HepG2 (cell line): Measurements from ENCODE around the gene NDRG2. TPM values are rescaled to one million over a fixed set of nuclear protein-coding genes. Genes with fewer than 3 reads are reported as not detected.

Experiments
- ARNT2 ChIP-seq: sonication (generic); formaldehyde crosslinking; IDR thresholded peaks from 2 replicates; pipeline ENCODE4 v1.8.0; 2022; ENCODE audit warnings: mild to moderate bottlenecking, low read depth, missing genetic modification reagents, moderate library complexity
- BRD4 ChIP-seq: sonication (generic); formaldehyde crosslinking; IDR thresholded peaks from 2 replicates; pipeline ENCODE4 v1.4.0; 2020; ENCODE audit warnings: missing genetic modification reagents
- CREB1 ChIP-seq, 2 experiments: fragments of 450-650 bp in 1 of 2; IDR thresholded peaks; 2 replicates each; pipeline ENCODE4 v1.6.1; 2016 to 2017; ENCODE audit warnings: control low read depth in 1 of 2, mild to moderate bottlenecking in 1 of 2, missing compliant biosample characterization in 1 of 2, missing genetic modification characterization in 1 of 2
- DNMT3B ChIP-seq: conservative IDR thresholded peaks from 2 replicates; pipeline ENCODE4 v1.6.1; 2016; ENCODE audit warnings: missing biosample characterization, control low read depth
- ELF4 ChIP-seq: sonication (generic); formaldehyde crosslinking; IDR thresholded peaks from 2 replicates; pipeline ENCODE4 v1.5.0; 2020; ENCODE audit warnings: missing genetic modification reagents, mild to moderate bottlenecking, moderate library complexity, borderline replicate concordance
- ETV5 ChIP-seq: IDR thresholded peaks from 2 replicates; pipeline ENCODE4 v1.6.1; 2018; ENCODE audit warnings: missing biosample characterization, missing genetic modification reagents, inconsistent platforms, borderline replicate concordance
- KDM2A ChIP-seq: sonication (generic); formaldehyde crosslinking; IDR thresholded peaks from 2 replicates; pipeline ENCODE4 v1.4.0; 2020; ENCODE audit warnings: low read depth, missing genetic modification reagents, borderline replicate concordance
- KDM5B ChIP-seq: sonication (generic); formaldehyde crosslinking; IDR thresholded peaks from 2 replicates; pipeline ENCODE4 v1.4.0; 2020; ENCODE audit warnings: missing genetic modification reagents, mild to moderate bottlenecking, borderline replicate concordance
- MED8 ChIP-seq: sonication (generic); formaldehyde crosslinking; IDR thresholded peaks from 2 replicates; pipeline ENCODE4 v1.8.1; 2023; ENCODE audit warnings: mild to moderate bottlenecking, missing genetic modification reagents; ENCODE audit not compliant: insufficient replicate concordance
- RBFOX2 ChIP-seq: fragments of 200-400 bp; formaldehyde crosslinking; IDR thresholded peaks from 2 replicates; pipeline ENCODE4 v1.6.1; 2017; ENCODE audit warnings: low read depth, mild to moderate bottlenecking, low read length
- ZNF256 ChIP-seq: sonication (generic); formaldehyde crosslinking; conservative IDR thresholded peaks from 2 replicates; pipeline ENCODE4 v1.4.0; 2020; ENCODE audit warnings: missing genetic modification reagents
- ZNF329 ChIP-seq: sonication (generic); formaldehyde crosslinking; IDR thresholded peaks from 2 replicates; pipeline ENCODE4 v1.9.0; 2021; ENCODE audit warnings: low read depth, mild to moderate bottlenecking, missing genetic modification reagents
- ZNF746 ChIP-seq: sonication (generic); formaldehyde crosslinking; IDR thresholded peaks from 2 replicates; pipeline ENCODE4 v1.8.0; 2022; ENCODE audit warnings: mild to moderate bottlenecking, missing genetic modification reagents
- polyA plus RNA-seq, 8 experiments: library from polyadenylated mRNA; depleted of rRNA in 3 of 8; stranded (reverse) in 7 of 8; unstranded in 1 of 8; fragments of >200 nt; fragmentation: Illumina TruSeq in 4 of 8; extraction: Trizol in 4 of 8; gene quantifications; 2 replicates each; pipeline versions ENCODE4 v1.2.1 to v1.2.3, GENCODE V29; 2011 to 2016; ENCODE audit warnings: low read depth in 4 of 8, missing spikeins in 1 of 8, mixed read lengths in 1 of 8; ENCODE audit not compliant: insufficient read depth in 1 of 8
- total RNA-seq, 5 experiments: library from RNA; depleted of rRNA; stranded (reverse); fragments of >200 nt; fragmentation: Illumina TruSeq; extraction: Trizol; gene quantifications; 2 replicates each; pipeline ENCODE4 v1.2.3, GENCODE V29; 2016; ENCODE audit warnings: low read depth in 1 of 5
- TF ChIP-seq, protein P1 (sequence below): sonication (generic); formaldehyde crosslinking; IDR thresholded peaks from 2 replicates; pipeline ENCODE4 v1.5.0; 2020; ENCODE audit warnings: mild to moderate bottlenecking, missing genetic modification reagents
- TF ChIP-seq, protein P2 (sequence below): sonication (generic); formaldehyde crosslinking; IDR thresholded peaks from 2 replicates; pipeline ENCODE4 v1.5.0; 2020; ENCODE audit warnings: mild to moderate bottlenecking, missing genetic modification reagents, borderline replicate concordance
- TF ChIP-seq, protein P3 (sequence below): sonication (generic); formaldehyde crosslinking; IDR thresholded peaks from 2 replicates; pipeline ENCODE4 v1.4.0; 2020; ENCODE audit warnings: missing genetic modification reagents, borderline replicate concordance
- TF ChIP-seq, protein P4 (sequence below): sonication (generic); formaldehyde crosslinking; IDR thresholded peaks from 2 replicates; pipeline ENCODE4 v1.5.1; 2020; ENCODE audit warnings: missing genetic modification reagents, mild to moderate bottlenecking, borderline replicate concordance
- TF ChIP-seq, protein P5 (sequence below): sonication (generic); formaldehyde crosslinking; IDR thresholded peaks from 2 replicates; pipeline ENCODE4 v1.8.1; 2023; ENCODE audit warnings: missing genetic modification reagents, inconsistent platforms, borderline replicate concordance

Gene NDRG2
- total and polyA plus RNA-seq, 2 of the 13 experiments (the other 11 are each of a cell fraction or from before 2014, with no cell fraction given), result 27.2 to 189 TPM

DNA sequence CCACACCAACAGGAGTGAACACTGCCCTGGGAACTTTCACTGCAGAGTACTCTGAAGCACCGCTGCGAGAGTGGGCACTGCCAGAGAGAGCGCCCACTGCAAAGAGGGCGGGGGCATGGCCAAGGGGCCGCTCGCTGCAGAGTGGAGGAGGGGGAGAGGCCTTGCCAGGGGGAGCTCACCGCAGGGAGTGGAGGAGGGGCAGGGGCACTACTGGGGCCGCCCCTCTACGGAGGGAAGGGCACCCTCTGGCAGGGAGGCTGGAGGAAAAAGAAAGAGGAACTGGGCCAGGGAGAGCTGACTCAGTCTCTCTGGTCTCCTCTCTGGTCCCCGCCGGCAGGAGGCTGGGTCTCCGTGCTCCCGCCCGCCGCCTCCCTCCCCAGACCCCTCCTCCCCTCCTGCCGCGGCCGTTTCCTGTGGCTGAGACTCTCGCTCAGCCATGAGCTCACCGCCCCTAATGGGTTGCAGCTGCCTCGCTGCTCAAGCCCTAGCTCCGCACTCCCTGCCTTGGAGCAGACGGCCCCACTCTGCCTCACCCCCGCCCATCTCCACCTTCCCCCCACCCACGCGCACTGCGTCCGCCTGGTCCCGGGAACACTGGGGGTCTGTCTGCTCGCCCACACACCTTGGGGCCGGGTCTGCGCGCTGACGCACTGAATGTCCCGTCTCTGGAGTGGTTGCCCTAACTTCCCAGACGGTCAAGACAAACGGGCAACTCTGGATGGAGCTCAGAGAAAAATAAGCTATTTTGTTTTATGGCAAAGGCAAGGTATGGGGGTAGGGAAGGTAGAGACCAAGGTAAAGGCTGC is 46.6 kb upstream of the NDRG2 start (continued):
- TF ChIP-seq ZNF746 (CRISPR knock-in tag), result peak; percentile 54; the same call in 1 of the 2 replicates
- TF ChIP-seq CREB1 (IDR thresholded peaks at IDR 0.05), result no peak
- no peak for TF ChIP-seq CREB1 (CRISPR knock-in tag; IDR thresholded peaks at IDR 0.05)
- TF ChIP-seq, protein P1, sequence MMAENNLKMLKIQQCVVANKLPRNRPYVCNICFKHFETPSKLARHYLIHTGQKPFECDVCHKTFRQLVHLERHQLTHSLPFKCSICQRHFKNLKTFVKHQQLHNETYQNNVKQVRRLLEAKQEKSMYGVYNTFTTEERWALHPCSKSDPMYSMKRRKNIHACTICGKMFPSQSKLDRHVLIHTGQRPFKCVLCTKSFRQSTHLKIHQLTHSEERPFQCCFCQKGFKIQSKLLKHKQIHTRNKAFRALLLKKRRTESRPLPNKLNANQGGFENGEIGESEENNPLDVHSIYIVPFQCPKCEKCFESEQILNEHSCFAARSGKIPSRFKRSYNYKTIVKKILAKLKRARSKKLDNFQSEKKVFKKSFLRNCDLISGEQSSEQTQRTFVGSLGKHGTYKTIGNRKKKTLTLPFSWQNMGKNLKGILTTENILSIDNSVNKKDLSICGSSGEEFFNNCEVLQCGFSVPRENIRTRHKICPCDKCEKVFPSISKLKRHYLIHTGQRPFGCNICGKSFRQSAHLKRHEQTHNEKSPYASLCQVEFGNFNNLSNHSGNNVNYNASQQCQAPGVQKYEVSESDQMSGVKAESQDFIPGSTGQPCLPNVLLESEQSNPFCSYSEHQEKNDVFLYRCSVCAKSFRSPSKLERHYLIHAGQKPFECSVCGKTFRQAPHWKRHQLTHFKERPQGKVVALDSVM (CRISPR knock-in tag), result 0 out of 2 replicates have a peak, but pooled peaks have one; percentile 9
- no peak for TF ChIP-seq MED8
- TF ChIP-seq ARNT2 (CRISPR knock-in tag), result 0 out of 2 replicates have a peak, but pooled peaks have one; percentile 38
- TF ChIP-seq, protein P2, sequence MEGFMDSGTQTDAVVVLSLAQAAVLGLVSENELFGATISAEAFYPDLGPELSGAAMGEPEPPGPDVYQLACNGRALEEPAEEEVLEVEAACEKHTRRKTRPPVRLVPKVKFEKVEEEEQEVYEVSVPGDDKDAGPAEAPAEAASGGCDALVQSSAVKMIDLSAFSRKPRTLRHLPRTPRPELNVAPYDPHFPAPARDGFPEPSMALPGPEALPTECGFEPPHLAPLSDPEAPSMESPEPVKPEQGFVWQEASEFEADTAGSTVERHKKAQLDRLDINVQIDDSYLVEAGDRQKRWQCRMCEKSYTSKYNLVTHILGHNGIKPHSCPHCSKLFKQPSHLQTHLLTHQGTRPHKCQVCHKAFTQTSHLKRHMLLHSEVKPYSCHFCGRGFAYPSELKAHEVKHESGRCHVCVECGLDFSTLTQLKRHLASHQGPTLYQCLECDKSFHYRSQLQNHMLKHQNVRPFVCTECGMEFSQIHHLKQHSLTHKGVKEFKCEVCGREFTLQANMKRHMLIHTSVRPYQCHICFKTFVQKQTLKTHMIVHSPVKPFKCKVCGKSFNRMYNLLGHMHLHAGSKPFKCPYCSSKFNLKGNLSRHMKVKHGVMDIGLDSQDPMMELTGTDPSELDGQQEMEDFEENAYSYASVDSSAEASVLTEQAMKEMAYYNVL (CRISPR knock-in tag), result no peak
- TF ChIP-seq RBFOX2, result peak; percentile 52
- TF ChIP-seq ZNF256 (CRISPR knock-in tag), result no peak
- TF ChIP-seq KDM5B, result no peak
- TF ChIP-seq ELF4, result no peak
- peak; percentile 60 for TF ChIP-seq ETV5 (CRISPR knock-in tag)
- TF ChIP-seq, protein P3, sequence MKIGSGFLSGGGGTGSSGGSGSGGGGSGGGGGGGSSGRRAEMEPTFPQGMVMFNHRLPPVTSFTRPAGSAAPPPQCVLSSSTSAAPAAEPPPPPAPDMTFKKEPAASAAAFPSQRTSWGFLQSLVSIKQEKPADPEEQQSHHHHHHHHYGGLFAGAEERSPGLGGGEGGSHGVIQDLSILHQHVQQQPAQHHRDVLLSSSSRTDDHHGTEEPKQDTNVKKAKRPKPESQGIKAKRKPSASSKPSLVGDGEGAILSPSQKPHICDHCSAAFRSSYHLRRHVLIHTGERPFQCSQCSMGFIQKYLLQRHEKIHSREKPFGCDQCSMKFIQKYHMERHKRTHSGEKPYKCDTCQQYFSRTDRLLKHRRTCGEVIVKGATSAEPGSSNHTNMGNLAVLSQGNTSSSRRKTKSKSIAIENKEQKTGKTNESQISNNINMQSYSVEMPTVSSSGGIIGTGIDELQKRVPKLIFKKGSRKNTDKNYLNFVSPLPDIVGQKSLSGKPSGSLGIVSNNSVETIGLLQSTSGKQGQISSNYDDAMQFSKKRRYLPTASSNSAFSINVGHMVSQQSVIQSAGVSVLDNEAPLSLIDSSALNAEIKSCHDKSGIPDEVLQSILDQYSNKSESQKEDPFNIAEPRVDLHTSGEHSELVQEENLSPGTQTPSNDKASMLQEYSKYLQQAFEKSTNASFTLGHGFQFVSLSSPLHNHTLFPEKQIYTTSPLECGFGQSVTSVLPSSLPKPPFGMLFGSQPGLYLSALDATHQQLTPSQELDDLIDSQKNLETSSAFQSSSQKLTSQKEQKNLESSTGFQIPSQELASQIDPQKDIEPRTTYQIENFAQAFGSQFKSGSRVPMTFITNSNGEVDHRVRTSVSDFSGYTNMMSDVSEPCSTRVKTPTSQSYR (CRISPR knock-in tag), result peak; percentile 91
- TF ChIP-seq, protein P4, sequence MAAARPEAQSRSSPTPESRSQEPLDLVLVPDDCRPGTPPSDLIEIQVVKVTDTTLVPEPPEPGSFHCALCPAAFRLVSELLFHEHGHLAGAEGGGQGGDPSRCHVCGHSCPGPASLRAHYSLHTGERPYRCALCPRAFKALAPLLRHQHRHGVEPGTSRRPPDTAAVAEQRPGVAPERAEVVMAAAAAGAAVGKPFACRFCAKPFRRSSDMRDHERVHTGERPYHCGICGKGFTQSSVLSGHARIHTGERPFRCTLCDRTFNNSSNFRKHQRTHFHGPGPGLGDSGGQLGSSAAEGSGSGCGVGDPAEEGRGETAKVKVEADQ (CRISPR knock-in tag), result no peak
- TF ChIP-seq BRD4 (CRISPR knock-in tag), result peak; percentile 13; the same call in 1 of the 2 replicates
- TF ChIP-seq ZNF329 (CRISPR knock-in tag), result no peak
- peak; percentile 76 for TF ChIP-seq KDM2A
- TF ChIP-seq DNMT3B, result peak; percentile 32; the same call in 1 of the 2 replicates
- TF ChIP-seq, protein P5, sequence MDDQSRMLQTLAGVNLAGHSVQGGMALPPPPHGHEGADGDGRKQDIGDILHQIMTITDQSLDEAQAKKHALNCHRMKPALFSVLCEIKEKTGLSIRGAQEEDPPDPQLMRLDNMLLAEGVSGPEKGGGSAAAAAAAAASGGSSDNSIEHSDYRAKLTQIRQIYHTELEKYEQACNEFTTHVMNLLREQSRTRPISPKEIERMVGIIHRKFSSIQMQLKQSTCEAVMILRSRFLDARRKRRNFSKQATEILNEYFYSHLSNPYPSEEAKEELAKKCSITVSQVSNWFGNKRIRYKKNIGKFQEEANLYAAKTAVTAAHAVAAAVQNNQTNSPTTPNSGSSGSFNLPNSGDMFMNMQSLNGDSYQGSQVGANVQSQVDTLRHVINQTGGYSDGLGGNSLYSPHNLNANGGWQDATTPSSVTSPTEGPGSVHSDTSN, result no peak
